Measurements from ENCODE around the gene CA6. TPM values are rescaled to one million over a fixed set of nuclear protein-coding genes. Genes with fewer than 3 reads are reported as not detected.

Gene CA6
- total and polyA plus RNA-seq, 2 donors (not counting 1 experiment from before 2014, with no cell fraction given) = not detected

DNA sequence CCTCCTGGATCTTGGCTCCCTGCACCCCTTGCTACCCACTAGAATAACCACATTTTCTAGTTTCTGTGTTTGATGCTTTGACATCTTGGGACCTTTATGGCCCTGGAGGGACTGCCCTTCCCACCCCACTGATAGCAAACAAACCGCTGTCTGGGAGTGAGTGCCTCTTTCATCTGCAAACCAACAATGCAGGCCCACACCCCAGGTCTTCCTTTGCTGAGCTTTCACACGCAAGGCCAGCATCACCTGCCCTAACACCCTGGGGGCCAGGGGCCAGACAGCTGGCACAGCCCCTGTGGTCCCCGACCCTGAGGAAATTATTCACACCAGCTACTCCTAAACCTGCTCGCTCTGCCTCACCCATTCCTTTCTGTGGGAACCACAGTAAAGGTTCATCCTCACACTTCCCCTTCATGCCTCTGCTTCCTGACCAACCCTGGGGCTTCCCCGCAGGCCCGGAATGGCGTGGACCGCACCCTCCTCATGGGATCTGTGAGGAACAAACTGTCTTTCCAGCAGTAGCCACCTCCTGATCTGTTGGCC, 65.2 kb downstream of the CA6 start:
- no peak for DNase-seq
- Histone ChIP-seq H3K4me1 (ENCODE audit: control insufficient read depth in 2 of 2, insufficient read depth in 2 of 2, low read length in 2 of 2) (peaks cover 28 to 46% of the 10 kb centered on the region in 2 donors), H3K79me2 (ENCODE audit: control insufficient read depth, insufficient read depth, low read length) (no peaks in the 10 kb centered on the region), H3K9ac (ENCODE audit: low read length) (no peak overlapping the region), H3K36me3 (replicated peaks in 1 of 2; ENCODE audit: control extremely low read depth in 1 of 2, control insufficient read depth in 1 of 2, extremely low read depth in 1 of 2, insufficient read depth in 2 of 2, low read length in 1 of 2) (no peaks in the 10 kb centered on the region), H3K9me3 (ENCODE audit: control extremely low read depth in 1 of 3, control insufficient read depth in 2 of 3, insufficient read depth in 1 of 3, low read length in 2 of 3) (peaks cover 0 to 6% (median 0%) of the 10 kb centered on the region in 3 donors), H3K27me3 (replicated peaks in 1 of 4; ENCODE audit: control extremely low read depth in 1 of 4, control insufficient read depth in 3 of 4, insufficient read depth in 4 of 4, low read length in 3 of 4) (peaks cover 0 to 3% (median 0%) of the 10 kb centered on the region in 4 experiments), H4K20me1 (ENCODE audit: control insufficient read depth, insufficient read depth, low read length, poor library complexity, severe bottlenecking) (no peaks in the 10 kb centered on the region), H2AFZ (ENCODE audit: insufficient read depth, low read depth, low read length, poor library complexity, severe bottlenecking) (peak overlapping the region; percentile 27), H3K4me2 (replicated peaks; ENCODE audit: low read depth, low read length, poor library complexity, severe bottlenecking) (no peak overlapping the region), H3K4me3 (ENCODE audit: control extremely low read depth in 1 of 5, extremely low read depth in 1 of 5, insufficient read depth in 1 of 5, low read depth in 2 of 5, low read length in 4 of 5) (no peak overlapping the region), H3K27ac (ENCODE audit: low read length in 2 of 2) (no peak overlapping the region)
- no peaks in the 10 kb centered on the region for H3K9me3 Mint-ChIP-seq (ENCODE audit: insufficient read depth)
- TF ChIP-seq CTCF (IDR thresholded peaks at IDR 0.05) (no peak), EZH2 (IDR thresholded peaks at IDR 0.05; ENCODE audit: borderline replicate concordance, insufficient read depth, low read depth, low read length, poor library complexity, severe bottlenecking) (no peak)
- WGBS (ENCODE audit: insufficient coverage) = 22% methylated on average over 8 of the region's 8 CpGs
- peaks cover 48% of the 10 kb centered on the region for H3K4me1 Mint-ChIP-seq
- intact Hi-C loops (cut with micrococcal nuclease) = loop anchor here (1.0 kb wide), 1 partner anchor 90 kb away; no protein-coding TSS in a partner anchor
- no peak for ATAC-seq (ENCODE audit: low read depth)
- peaks cover 7% of the 10 kb centered on the region for H3K27me3 Mint-ChIP-seq
- ChIA-PET CTCF (interaction anchor here (0.6 to 6.9 kb wide), 9 partner anchors 8 to 185 kb away, joined by 3 to 95 read pairs (median 3); no protein-coding TSS in a partner anchor), POLR2A (no interaction called here)
- H3K27ac Mint-ChIP-seq = peak overlapping the region; percentile 16
- peak overlapping the region; percentile 37 for H3K4me3 Mint-ChIP-seq

DNA sequence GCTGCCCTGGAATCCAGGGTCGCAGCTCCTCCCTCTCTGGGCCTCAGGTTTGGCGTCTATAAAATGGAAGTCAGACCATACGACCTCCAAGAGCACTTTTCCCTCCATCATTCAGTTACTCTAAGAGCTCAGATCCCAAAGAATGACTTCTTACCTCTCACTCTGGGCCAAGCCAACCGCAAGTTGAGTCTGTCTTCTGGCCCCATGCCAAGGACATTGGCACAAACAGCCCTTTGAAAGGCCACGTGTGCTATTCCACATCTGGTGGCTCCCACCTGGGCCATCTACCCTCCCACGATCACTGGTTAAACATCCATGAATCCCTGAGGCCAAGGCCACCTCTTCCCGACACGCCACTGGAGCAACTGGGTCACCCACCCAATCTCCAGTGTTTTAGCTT, 68.2 kb downstream of the CA6 start:
- Histone ChIP-seq H3K27me3 (replicated peaks in 1 of 4; ENCODE audit: control extremely low read depth in 1 of 4, control insufficient read depth in 3 of 4, insufficient read depth in 4 of 4, low read length in 3 of 4) (no peaks in the 10 kb centered on the region), H3K4me1 (ENCODE audit: control insufficient read depth in 2 of 2, insufficient read depth in 2 of 2, low read length in 2 of 2) (peaks cover 27 to 34% of the 10 kb centered on the region in 2 donors), H4K20me1 (ENCODE audit: control insufficient read depth, insufficient read depth, low read length, poor library complexity, severe bottlenecking) (no peaks in the 10 kb centered on the region), H3K27ac (ENCODE audit: low read length in 2 of 2) (no peak overlapping the region), H3K9ac (ENCODE audit: low read length) (no peak overlapping the region), H3K36me3 (replicated peaks in 1 of 2; ENCODE audit: control extremely low read depth in 1 of 2, control insufficient read depth in 1 of 2, extremely low read depth in 1 of 2, insufficient read depth in 2 of 2, low read length in 1 of 2) (no peaks in the 10 kb centered on the region), H2AFZ (ENCODE audit: insufficient read depth, low read depth, low read length, poor library complexity, severe bottlenecking) (no peak overlapping the region), H3K79me2 (ENCODE audit: control insufficient read depth, insufficient read depth, low read length) (no peaks in the 10 kb centered on the region), H3K4me2 (replicated peaks; ENCODE audit: low read depth, low read length, poor library complexity, severe bottlenecking) (no peak overlapping the region), H3K9me3 (ENCODE audit: control extremely low read depth in 1 of 3, control insufficient read depth in 2 of 3, insufficient read depth in 1 of 3, low read length in 2 of 3) (peaks cover 0 to 5% (median 0%) of the 10 kb centered on the region in 3 donors), H3K4me3 (ENCODE audit: control extremely low read depth in 1 of 5, extremely low read depth in 1 of 5, insufficient read depth in 1 of 5, low read depth in 2 of 5, low read length in 4 of 5) (no peak overlapping the region)
- DNase-seq (no peak), ATAC-seq (ENCODE audit: low read depth) (no peak)
- ChIA-PET POLR2A (interaction anchor here (0.6 kb wide), 1 partner anchor 53 kb away, joined by 4 read pairs; no protein-coding TSS in a partner anchor), CTCF (interaction anchor here (0.5 to 2.9 kb wide), 5 partner anchors 8 to 484 kb away, joined by 3 to 10 read pairs (median 4); no protein-coding TSS in a partner anchor)
- H3K9me3 Mint-ChIP-seq (ENCODE audit: insufficient read depth) = no peaks in the 10 kb centered on the region
- TF ChIP-seq EZH2 (IDR thresholded peaks at IDR 0.05; ENCODE audit: borderline replicate concordance, insufficient read depth, low read depth, low read length, poor library complexity, severe bottlenecking) = no peak
- TF ChIP-seq CTCF (IDR thresholded peaks at IDR 0.05) = no peak
- H3K27ac Mint-ChIP-seq = no peak overlapping the region
- WGBS (ENCODE audit: insufficient coverage) = 91% methylated on average over 8 of the region's 8 CpGs
- intact Hi-C loops (cut with micrococcal nuclease) = no loop called here
- H3K27me3 Mint-ChIP-seq = peaks cover 11% of the 10 kb centered on the region
- H3K4me1 Mint-ChIP-seq = peaks cover 43% of the 10 kb centered on the region
- H3K4me3 Mint-ChIP-seq = no peak overlapping the region
